Endodermal cell (in vitro differentiated cells): ENCODE data around the gene LCA5L. TPM values are rescaled to one million over a fixed set of nuclear protein-coding genes. Genes with fewer than 3 reads are reported as not detected.
A peak's percentile ranks its signal among the peaks of the same experiment; 100 is the strongest.

Experiments used
- DNase-seq: peaks from one replicate; pipeline ENCODE4 v3.0.0-alpha.2; 2017
- H3K27ac ChIP-seq: 2 replicates; pipeline ENCODE4 v1.5.1; 2013; ENCODE audit warnings: mild to moderate bottlenecking, low read depth, low read length, moderate library complexity
- H3K27me3 ChIP-seq: 2 replicates; pipeline ENCODE4 v1.6.1; 2013; ENCODE audit warnings: mild to moderate bottlenecking, low read length, moderate library complexity; ENCODE audit not compliant: insufficient read depth, control insufficient read depth, poor library complexity, severe bottlenecking
- H3K36me3 ChIP-seq: 2 replicates; pipeline ENCODE4 v1.7.0; 2013; ENCODE audit warnings: mild to moderate bottlenecking, low read length, moderate library complexity; ENCODE audit not compliant: control insufficient read depth, insufficient read depth
- H3K4me1 ChIP-seq: one replicate; pipeline ENCODE4 v1.7.0; 2013; ENCODE audit warnings: low read length; ENCODE audit not compliant: control insufficient read depth, insufficient read depth
- H3K4me3 ChIP-seq: 2 replicates; pipeline ENCODE4 v1.5.1; 2013; ENCODE audit warnings: mild to moderate bottlenecking, low read length, moderate library complexity
- H3K9ac ChIP-seq: 2 replicates; pipeline ENCODE4 v1.6.1; 2013; ENCODE audit warnings: mild to moderate bottlenecking, low read length, moderate library complexity; ENCODE audit not compliant: poor library complexity, severe bottlenecking; ENCODE audit errors: extremely low read depth
- H3K9me3 ChIP-seq: 2 replicates; pipeline ENCODE4 v1.6.1; 2013; ENCODE audit warnings: mild to moderate bottlenecking, low read length, moderate library complexity; ENCODE audit not compliant: control insufficient read depth
- H3K27ac Mint-ChIP-seq: 2 replicates; pipeline ENCODE4 v1.8.0; 2020; ENCODE audit warnings: mixed read lengths
- H3K27me3 Mint-ChIP-seq: 2 replicates; pipeline ENCODE4 v1.8.0; 2021; ENCODE audit warnings: mild to moderate bottlenecking, mixed read lengths; ENCODE audit not compliant: insufficient read depth
- H3K36me3 Mint-ChIP-seq: 2 replicates; pipeline ENCODE4 v1.8.0; 2020; ENCODE audit warnings: low read depth, mixed read lengths
- H3K4me1 Mint-ChIP-seq: 2 replicates; pipeline ENCODE4 v1.8.0; 2020; ENCODE audit warnings: mixed read lengths
- H3K4me3 Mint-ChIP-seq: 2 replicates; pipeline ENCODE4 v1.8.0; 2020; ENCODE audit warnings: mild to moderate bottlenecking, moderate library complexity, mixed read lengths
- H3K9me3 Mint-ChIP-seq: 2 replicates; pipeline ENCODE4 v1.8.0; 2020; ENCODE audit warnings: mild to moderate bottlenecking, mixed read lengths
- CTCF ChIP-seq: fragments of 200-600 bp; sonication (generic); conservative IDR thresholded peaks from 2 replicates; pipeline ENCODE4 v1.5.0; 2021; ENCODE audit warnings: antibody characterized with exemption, mild to moderate bottlenecking
- WGBS, 2 experiments: methylation state at CpG; one replicate each; pipeline versions ENCODE4 v1.1.5 to v1.1.7; 2013; ENCODE audit warnings: missing lambda C conversion rate in 2 of 2, mixed read lengths in 1 of 2; ENCODE audit not compliant: insufficient coverage in 1 of 2, insufficient read length in 1 of 2; 5-methylcytosine and 5-hydroxymethylcytosine counted together
- total RNA-seq, 2 donors: library from RNA; stranded (reverse); fragmentation: NEBNext Ultra II Directional in 1 of 2; extraction: Animal tissue kit (Norgen Biotek cat#: 25700) in 1 of 2; gene quantifications; 2 replicates in 1 of 2; 3 replicates in 1 of 2; pipeline ENCODE4 v1.2.1, GENCODE V29; 2021

The LCA5L gene
- total RNA-seq, 2 donors from 2014 or later = 2.4 to 3.6 TPM

- no peaks in the 10 kb centered on the region for H3K9me3 ChIP-seq
- H3K36me3 ChIP-seq = peaks cover 24% of the 10 kb centered on the region
- peak; percentile 99 for TF ChIP-seq CTCF
- H3K4me1 ChIP-seq = peaks cover 5% of the 10 kb centered on the region
- H3K36me3 Mint-ChIP-seq = peaks cover 26% of the 10 kb centered on the region
- peak overlapping the region; percentile 45 for H3K9ac ChIP-seq
- no peaks in the 10 kb centered on the region for H3K9me3 Mint-ChIP-seq
- H3K4me3 Mint-ChIP-seq = peak overlapping the region; percentile 51
- peaks cover 29% of the 10 kb centered on the region for H3K4me1 Mint-ChIP-seq
- peak overlapping the region; percentile 84 for H3K4me3 ChIP-seq
- no peaks in the 10 kb centered on the region for H3K27me3 Mint-ChIP-seq
- peak overlapping the region; percentile 93 for H3K27ac Mint-ChIP-seq
- peak; percentile 98 for DNase-seq
- H3K27ac ChIP-seq = peak overlapping the region; percentile 34
- WGBS, 2 experiments = 34 to 57% methylated on average over 18 to 35 of the region's 35 CpGs
- no peaks in the 10 kb centered on the region for H3K27me3 ChIP-seq
These were observed 57.4 kb downstream of the LCA5L start for GRCh38 chr21:39388038-39388810.

GRCh38 chr21:39387461-39388037 lies 58.0 kb downstream of the LCA5L start:
- Mint-ChIP-seq H3K36me3 (peaks cover 21% of the 10 kb centered on the region), H3K4me1 (peaks cover 29% of the 10 kb centered on the region), H3K27ac (peak overlapping the region; percentile 82), H3K9me3 (no peaks in the 10 kb centered on the region), H3K27me3 (no peaks in the 10 kb centered on the region), H3K4me3 (peak overlapping the region; percentile 51)
- Histone ChIP-seq H3K9ac (peak overlapping the region; percentile 45), H3K36me3 (peaks cover 19% of the 10 kb centered on the region), H3K27ac (no peak overlapping the region), H3K4me3 (peak overlapping the region; percentile 84), H3K27me3 (no peaks in the 10 kb centered on the region), H3K9me3 (no peaks in the 10 kb centered on the region), H3K4me1 (peaks cover 5% of the 10 kb centered on the region)
- DNase-seq = peak; percentile 98
- 15 to 29% methylated on average over 4 to 15 of the region's 21 CpGs for WGBS, 2 experiments
- no peak for TF ChIP-seq CTCF

- Histone ChIP-seq H3K27me3 (no peaks in the 10 kb centered on the region), H3K36me3 (peaks cover 16% of the 10 kb centered on the region), H3K9ac (no peak overlapping the region), H3K4me1 (peaks cover 5% of the 10 kb centered on the region), H3K4me3 (no peak overlapping the region), H3K9me3 (no peaks in the 10 kb centered on the region), H3K27ac (no peak overlapping the region)
- peaks cover 24% of the 10 kb centered on the region for H3K4me1 Mint-ChIP-seq
- no peak for TF ChIP-seq CTCF
- H3K9me3 Mint-ChIP-seq = no peaks in the 10 kb centered on the region
- peaks cover 19% of the 10 kb centered on the region for H3K36me3 Mint-ChIP-seq
- 92 to 93% methylated on average over 3 to 11 of the region's 11 CpGs for WGBS, 2 experiments
- H3K27ac Mint-ChIP-seq = peak overlapping the region; percentile 82
- DNase-seq = no peak
- H3K4me3 Mint-ChIP-seq = peak overlapping the region; percentile 51
- no peaks in the 10 kb centered on the region for H3K27me3 Mint-ChIP-seq
These were observed 58.7 kb downstream of the LCA5L start for GRCh38 chr21:39386899-39387298.
